Heart left ventricle (tissue), 16 donors: ENCODE measurements around the gene SLC17A2. TPM values are rescaled to one million over a fixed set of nuclear protein-coding genes. Genes with fewer than 3 reads are reported as not detected.

Experiments
- ATAC-seq, 4 donors: fragments of 200-7000 bp; cut with Tn5 transposase; one replicate each; pipeline ENCODE4 v1.9.1; 2020 to 2022; ENCODE audit warnings: moderate library complexity in 4 of 4, mild to moderate bottlenecking in 3 of 4, moderate number of reproducible peaks in 1 of 4
- DNase-seq, 5 donors: peaks; one replicate each; pipeline ENCODE4 v3.0.0-alpha.2; 2020
- H3K27ac ChIP-seq, 12 donors: fragments of 200-600 bp; sonication (generic) in 4 of 12; one replicate each; pipeline versions ENCODE4 v1.5.0 to v1.8.0; 2016 to 2022; ENCODE audit warnings: mild to moderate bottlenecking in 2 of 12
- H3K27me3 ChIP-seq, 9 donors: fragments of 200-600 bp; sonication (generic) in 2 of 9; one replicate each; pipeline versions ENCODE4 v1.5.1 to v1.8.0; 2016 to 2022; ENCODE audit warnings: mild to moderate bottlenecking in 3 of 9
- H3K36me3 ChIP-seq, 9 donors: fragments of 200-600 bp; sonication (generic) in 2 of 9; one replicate each; pipeline versions ENCODE4 v1.5.0 to v1.8.0; 2018 to 2022; ENCODE audit warnings: mild to moderate bottlenecking in 2 of 9
- H3K4me1 ChIP-seq, 12 donors: fragments of 200-600 bp; sonication (generic) in 4 of 12; one replicate each; pipeline versions ENCODE4 v1.5.0 to v1.8.0; 2016 to 2022; ENCODE audit warnings: mild to moderate bottlenecking in 3 of 12
- H3K4me3 ChIP-seq, 12 donors: fragments of 200-600 bp; sonication (generic) in 4 of 12; one replicate each; pipeline versions ENCODE4 v1.5.0 to v1.8.0; 2017 to 2022; ENCODE audit warnings: mild to moderate bottlenecking in 9 of 12, moderate library complexity in 4 of 12
- H3K9me3 ChIP-seq, 12 donors: fragments of 200-600 bp; sonication (generic) in 4 of 12; one replicate each; pipeline versions ENCODE4 v1.5.0 to v1.8.0; 2016 to 2022; ENCODE audit warnings: mild to moderate bottlenecking in 1 of 12
- CTCF ChIP-seq, 12 donors: fragments of 200-600 bp; sonication (generic) in 4 of 12; IDR thresholded peaks; one replicate each; pipeline versions ENCODE4 v1.5.0 to v1.8.0; 2018 to 2022; ENCODE audit warnings: antibody characterized with exemption in 12 of 12, mild to moderate bottlenecking in 5 of 12
- POLR2A ChIP-seq, 2 donors: fragments of 450-650 bp; IDR thresholded peaks; one replicate each; pipeline ENCODE4 v1.6.1; 2017; ENCODE audit warnings: antibody characterized with exemption in 2 of 2, mild to moderate bottlenecking in 2 of 2, moderate library complexity in 2 of 2
- WGBS, 4 donors: extraction: QIAGEN DNeasy Blood & Tissue Kit in 2 of 4; methylation state at CpG; one replicate each; pipeline versions ENCODE4 v1.1.5 to v1.1.7; 2013 to 2018; 5-methylcytosine and 5-hydroxymethylcytosine counted together
- intact Hi-C, 10 donors: fragments of 100-400 bp; cut with DNase I; formaldehyde crosslinking; loops; one replicate each; pipeline versions ENCODE4 v1.11.1 to v1.14.2; 2022
- polyA plus RNA-seq, 2 donors: library from polyadenylated mRNA; stranded (reverse); fragments of 200-250 nt; gene quantifications; one replicate each; pipeline ENCODE4 v1.2.3, GENCODE V29; 2013
- total RNA-seq, 9 donors: library from RNA; depleted of rRNA in 2 of 9; stranded (reverse); fragments of >200 nt in 2 of 9; fragmentation: NEBNext Ultra II Directional in 3 of 9; extraction: Animal tissue kit (Norgen Biotek cat#: 25700) in 3 of 9; gene quantifications; one replicate each; pipeline versions ENCODE4 v1.1.0 to v1.2.4, GENCODE V29; 2016 to 2023
- donor health status: ischemic (EF 13 %, LVEDD 7.1; RV severe dilation, severe dysfunction).
- donor health status: healthy with polysubstance abuse.
- donor health status: DM: no; HTN: yes; CAD: no.
- donor health status: DM: no; HTN: no; CAD: no.
- donor health status: ischemic (EF 25% LVEDD 6.9; RV normal size, moderate dysfunction).
- donor health status: ischemic (EF 25% LVEDD 5.7; RV mildly dilated, moderate dysfunction).
- donor health status: healthy.
- donor health status: DM: yes; HTN: yes; CAD: no.
- donor health status: ischemic (EF 35%, LVEDD 5.7; RV mildly dilated, moderate dysfunction).
- donor health status: nonischemic (EF 11% LVEDD 7.7; RV severe dilation, severe dysfunction).
- donor health status: DM: yes; HTN: yes; CAD: no.
- donor health status: PGD.
- donor health status: ischemic (EF 29% LVEDD 5.4; RV normal size, mild dysfunction).
- donor health status: nonischemic (EF 23%, LVEDD 6.1; RV moderate dilation, normal function).

Gene SLC17A2
- total and polyA plus RNA-seq, 11 donors = not detected

GRCh38 chr6:25943887-25944286 is 13.4 kb upstream of the SLC17A2 start:
- Histone ChIP-seq H3K4me1 (peaks cover 0 to 3% (median 0%) of the 10 kb centered on the region in 12 donors), H3K4me3 (no peak overlapping the region), H3K9me3 (no peaks in the 10 kb centered on the region), H3K27ac (no peak overlapping the region), H3K27me3 (no peaks in the 10 kb centered on the region), H3K36me3 (no peaks in the 10 kb centered on the region)
- ATAC-seq = no peak
- 89 to 94% (median 91%) methylated on average over 1 of the region's 1 CpG for WGBS, 4 donors
- no peak for TF ChIP-seq CTCF (IDR thresholded peaks at IDR 0.05)
- no peak for TF ChIP-seq POLR2A (IDR thresholded peaks at IDR 0.05)
- intact Hi-C loops = loop anchor here in 3 of 10 donors (5.0 kb wide), 2 partner anchors 157 to 677 kb away; no protein-coding TSS in a partner anchor
- DNase-seq = no peak

GRCh38 chr6:25942561-25943147 is 12.2 kb upstream of the SLC17A2 start:
- ATAC-seq = peak in 1 of 4 donors; percentile 59
- DNase-seq = no peak
- intact Hi-C loops = loop anchor here in 3 of 10 donors (5.0 kb wide), 2 partner anchors 155 to 675 kb away; no protein-coding TSS in a partner anchor
- TF ChIP-seq POLR2A (IDR thresholded peaks at IDR 0.05) = no peak
- TF ChIP-seq CTCF (IDR thresholded peaks at IDR 0.05) = peak in 11 of 12 donors; percentile 7 to 63 (median 40)
- H3K4me1 ChIP-seq = peaks cover 0 to 3% (median 0%) of the 10 kb centered on the region in 12 donors
- 30 to 41% (median 38%) methylated on average over 3 of the region's 3 CpGs for WGBS, 4 donors
- no peaks in the 10 kb centered on the region for H3K27me3 ChIP-seq
- no peaks in the 10 kb centered on the region for H3K36me3 ChIP-seq
- H3K27ac ChIP-seq = no peak overlapping the region
- no peak overlapping the region for H3K4me3 ChIP-seq
- no peaks in the 10 kb centered on the region for H3K9me3 ChIP-seq

GRCh38 chr6:25939593-25939992 is 9.1 kb upstream of the SLC17A2 start:
- no peak overlapping the region for H3K4me3 ChIP-seq
- H3K36me3 ChIP-seq = no peaks in the 10 kb centered on the region
- ATAC-seq = no peak
- H3K27me3 ChIP-seq = peaks cover 0 to 3% (median 0%) of the 10 kb centered on the region in 9 donors
- H3K27ac ChIP-seq = no peak overlapping the region
- DNase-seq = no peak
- TF ChIP-seq POLR2A (IDR thresholded peaks at IDR 0.05) (no peak), CTCF (IDR thresholded peaks at IDR 0.05) (no peak)
- peaks cover 0 to 3% (median 0%) of the 10 kb centered on the region in 12 donors for H3K4me1 ChIP-seq
- no peaks in the 10 kb centered on the region for H3K9me3 ChIP-seq
- 65 to 80% (median 77%) methylated on average over 2 of the region's 2 CpGs for WGBS, 4 donors
- intact Hi-C loops = no loop called here

- peaks cover 0 to 3% (median 0%) of the 10 kb centered on the region in 9 donors for H3K27me3 ChIP-seq
- H3K36me3 ChIP-seq = no peaks in the 10 kb centered on the region
- DNase-seq (no peak), ATAC-seq (no peak)
- no peak overlapping the region for H3K4me3 ChIP-seq
- H3K9me3 ChIP-seq = no peaks in the 10 kb centered on the region
- intact Hi-C loops = no loop called here
- no peaks in the 10 kb centered on the region for H3K4me1 ChIP-seq
- TF ChIP-seq POLR2A (IDR thresholded peaks at IDR 0.05) (no peak), CTCF (IDR thresholded peaks at IDR 0.05) (no peak)
- no peak overlapping the region for H3K27ac ChIP-seq
- WGBS, 4 donors = 80 to 85% (median 85%) methylated on average over 5 of the region's 5 CpGs
These were observed 5.5 kb upstream of the SLC17A2 start for GRCh38 chr6:25935953-25936352.
